ENCODE results near the gene GRK5.
"Not testable (repeated sequence)": the region's sequence is repeated elsewhere in the genome, so short reads cannot be mapped to it uniquely, and the experiment has no call there.

Gene GRK5

DNA sequence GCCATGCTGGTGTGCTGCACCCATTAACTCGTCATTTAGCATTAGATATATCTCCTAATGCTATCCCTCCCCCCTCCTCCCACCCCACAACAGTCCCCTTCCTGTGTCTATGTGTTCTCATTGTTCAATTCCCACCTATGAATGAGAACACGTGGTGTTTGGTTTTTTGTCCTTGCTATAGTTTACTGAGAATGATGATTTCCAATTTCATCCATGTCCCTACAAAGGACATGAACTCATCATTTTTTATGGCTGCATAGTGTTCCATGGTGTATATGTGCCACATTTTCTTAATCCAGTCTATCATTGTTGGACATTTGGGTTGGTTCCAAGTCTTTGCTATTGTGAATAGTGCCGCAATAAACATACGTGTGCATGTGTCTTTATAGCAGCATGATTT lies 68.8 kb downstream of the GRK5 start:
- DNase-seq, result not testable (repeated sequence)

DNA sequence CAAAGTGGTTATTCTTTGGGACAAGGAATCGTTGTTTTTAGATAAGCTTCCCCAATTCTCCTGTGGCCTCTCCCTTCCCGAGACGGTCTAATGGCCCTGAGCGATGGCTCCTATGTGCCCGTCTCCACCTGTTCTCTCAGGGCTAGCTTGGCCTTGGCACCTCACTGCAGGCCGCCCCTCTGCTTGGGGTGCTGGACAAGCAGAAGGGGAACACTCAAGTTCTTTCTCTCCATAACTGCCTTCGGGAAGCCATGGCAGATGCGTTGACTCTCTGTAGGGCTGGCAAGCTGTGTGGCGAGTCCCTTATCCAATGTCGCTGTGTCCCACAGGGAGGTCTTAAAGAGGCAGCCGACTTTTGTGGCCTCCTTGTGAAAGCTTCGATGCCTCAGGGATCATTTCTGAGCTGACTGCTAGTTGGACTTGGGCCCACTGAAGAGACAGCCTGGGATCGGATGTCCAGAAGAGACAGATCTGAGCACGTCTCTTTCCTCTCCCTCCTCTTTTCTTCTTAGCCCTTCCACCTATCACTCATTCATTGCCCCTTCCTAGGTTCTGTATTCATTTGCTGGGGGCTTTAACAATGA lies 70.8 kb downstream of the GRK5 start:
- DNase-seq, result no peak

DNA sequence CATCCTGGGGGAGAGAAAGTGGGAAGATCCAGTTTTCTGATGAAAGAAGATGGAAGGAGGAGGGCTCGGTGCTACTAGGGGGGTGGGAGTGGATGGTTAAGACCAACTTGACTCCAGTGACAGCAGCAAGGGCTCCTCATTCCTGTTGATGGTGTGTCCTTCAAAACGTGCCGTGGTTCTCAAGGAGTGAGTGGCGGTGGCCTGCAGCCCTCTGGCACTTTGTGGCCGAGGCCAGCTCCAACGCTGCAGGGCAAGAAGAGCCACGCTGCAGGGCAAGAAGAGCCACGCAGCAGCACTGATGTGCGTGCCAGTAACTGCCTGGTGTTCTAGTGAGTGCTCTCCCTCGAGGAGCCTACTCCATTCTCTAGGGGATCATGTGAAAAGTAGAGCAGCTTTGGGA lies 72.1 kb downstream of the GRK5 start:
- DNase-seq, result no peak

DNA sequence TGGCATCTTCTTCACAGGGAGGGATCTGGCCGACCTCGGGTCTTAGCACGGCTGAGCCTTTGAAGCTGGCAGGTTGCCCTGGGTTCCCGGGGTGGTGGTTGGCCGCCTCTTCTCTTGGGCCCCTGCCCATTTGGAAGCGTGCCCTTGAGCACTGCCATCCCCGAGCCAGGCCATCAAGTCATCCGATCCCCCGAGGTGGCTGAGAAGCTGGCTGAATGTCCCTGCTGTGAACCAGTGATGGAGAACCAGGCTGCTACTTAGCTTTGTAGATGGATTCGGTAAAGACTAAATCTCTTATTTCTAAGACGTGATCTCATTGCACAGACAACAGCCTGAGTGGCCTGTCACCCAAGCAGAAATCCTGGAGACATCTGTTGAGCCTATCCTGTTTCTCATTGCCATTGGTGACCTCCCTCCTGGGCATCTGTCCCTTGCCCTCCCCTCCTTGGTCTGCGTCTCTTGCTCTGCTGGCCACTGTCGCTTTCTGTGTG lies 74.3 kb downstream of the GRK5 start:
- no peak for DNase-seq

DNA sequence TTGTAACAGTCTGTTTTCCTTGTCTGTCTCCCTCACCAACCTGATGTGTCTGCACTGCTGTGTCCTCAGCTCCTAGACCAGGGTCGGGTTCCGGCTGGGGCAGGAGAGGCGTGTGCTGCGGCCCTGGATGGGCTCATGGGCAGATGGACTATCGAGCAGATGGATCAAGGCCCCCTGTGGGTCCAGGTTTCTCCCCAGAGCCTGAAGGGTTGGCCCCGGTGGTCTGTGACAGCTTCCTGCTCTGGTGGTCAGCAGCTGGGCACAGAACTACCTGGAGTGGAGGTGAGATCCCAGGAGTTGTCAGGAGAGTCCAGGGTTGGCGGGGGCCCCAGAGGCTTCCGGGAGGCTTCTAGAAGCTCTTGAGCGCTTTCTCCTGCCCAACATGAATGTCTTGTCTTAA lies 75.1 kb downstream of the GRK5 start:
- no peak for DNase-seq

DNA sequence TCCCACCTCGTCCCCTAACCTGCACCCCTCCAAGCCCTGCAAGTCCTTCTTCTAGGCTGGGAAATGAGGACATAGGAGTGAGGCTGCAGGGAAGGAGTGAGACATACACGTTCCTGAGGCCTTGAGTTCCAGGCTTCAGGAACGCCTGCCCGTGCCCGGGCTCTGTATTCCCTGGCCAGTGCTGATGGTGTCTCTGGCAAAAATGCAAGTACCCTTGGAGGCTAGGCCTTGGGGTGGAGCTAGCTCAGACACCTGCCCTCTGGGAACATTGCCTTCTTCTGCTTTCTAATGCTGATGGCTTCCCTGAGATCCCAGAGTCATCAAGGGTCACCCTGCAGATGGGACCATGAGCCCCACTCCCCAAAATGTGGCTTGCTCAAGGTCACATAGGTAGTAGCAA lies 76.0 kb downstream of the GRK5 start:
- DNase-seq, result no peak

DNA sequence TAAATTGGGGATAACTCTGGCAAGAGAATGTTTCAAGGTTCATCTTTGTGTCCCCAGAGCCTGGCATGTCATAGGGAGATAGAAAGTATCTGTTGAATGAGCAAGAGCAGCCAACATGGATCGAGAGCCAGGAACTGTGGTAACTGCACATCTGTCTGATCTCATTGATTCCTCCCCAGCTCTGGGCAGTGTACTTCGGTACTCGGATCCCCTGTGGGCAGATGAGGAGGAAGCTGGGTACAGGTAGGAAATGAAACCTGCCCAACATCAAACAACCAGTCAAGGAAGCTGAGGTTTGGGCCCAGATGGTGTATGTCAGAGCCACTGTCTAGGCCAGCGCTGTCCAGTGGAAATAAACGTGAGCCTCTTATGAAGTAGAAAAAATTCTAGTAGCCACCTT lies 76.4 kb downstream of the GRK5 start:
- DNase-seq, result no peak

DNA sequence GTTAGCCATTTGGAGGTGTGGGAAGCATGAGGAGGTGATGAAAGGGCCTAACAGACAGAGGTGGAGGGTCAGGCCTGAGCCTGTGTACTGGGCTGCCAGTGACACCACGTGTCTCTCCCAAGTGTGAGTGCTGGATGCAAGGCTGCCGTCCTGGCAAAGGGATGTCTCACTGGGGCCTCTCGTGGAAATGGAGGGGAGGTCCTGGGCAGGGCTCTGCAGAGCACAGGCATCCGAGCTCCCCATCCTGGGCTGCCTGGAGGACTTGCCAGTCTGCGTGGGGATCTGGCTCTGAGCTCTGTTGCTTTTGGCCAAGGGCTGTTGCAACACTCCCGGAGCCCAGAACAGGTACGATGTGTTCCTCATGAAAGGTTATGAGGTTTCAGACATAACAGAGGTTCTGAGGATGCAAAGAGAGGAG lies 77.3 kb downstream of the GRK5 start:
- no peak for DNase-seq

DNA sequence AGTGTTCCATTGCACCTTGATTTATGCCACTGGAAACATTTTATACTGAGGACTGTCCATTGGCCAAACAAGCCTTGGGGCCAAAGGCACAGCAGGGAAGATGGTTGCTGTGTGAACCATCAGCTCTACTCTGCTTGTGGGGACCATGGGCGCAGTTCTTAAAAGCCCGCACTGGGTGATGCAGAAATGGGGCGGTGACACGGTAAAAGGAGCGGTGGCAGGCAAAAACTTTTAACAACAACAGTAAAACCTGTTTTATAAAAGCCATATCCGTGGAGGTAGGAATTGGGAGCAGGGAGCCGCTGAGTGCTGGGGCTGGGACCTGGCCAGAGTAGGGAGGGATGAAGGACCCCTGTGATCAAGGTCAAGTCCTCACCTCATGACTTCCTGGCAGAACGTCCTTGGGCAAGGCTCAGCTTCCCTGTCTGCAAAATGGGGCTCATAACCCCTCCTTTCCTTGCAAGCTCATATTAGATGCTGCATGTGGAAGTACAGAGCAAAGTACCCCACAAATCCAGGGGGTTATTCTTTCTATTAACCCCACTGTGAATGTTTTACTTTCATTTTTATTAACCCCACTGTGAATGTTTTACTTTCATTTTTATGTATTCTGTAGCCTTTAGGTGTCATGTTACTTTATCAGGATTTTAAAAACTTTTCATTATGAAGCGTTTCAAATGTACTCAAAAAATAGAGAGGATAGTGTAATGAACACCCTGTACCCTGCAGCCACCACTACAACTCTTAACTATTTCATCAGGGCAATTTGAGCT lies 78.3 kb downstream of the GRK5 start:
- DNase-seq, result no peak

DNA sequence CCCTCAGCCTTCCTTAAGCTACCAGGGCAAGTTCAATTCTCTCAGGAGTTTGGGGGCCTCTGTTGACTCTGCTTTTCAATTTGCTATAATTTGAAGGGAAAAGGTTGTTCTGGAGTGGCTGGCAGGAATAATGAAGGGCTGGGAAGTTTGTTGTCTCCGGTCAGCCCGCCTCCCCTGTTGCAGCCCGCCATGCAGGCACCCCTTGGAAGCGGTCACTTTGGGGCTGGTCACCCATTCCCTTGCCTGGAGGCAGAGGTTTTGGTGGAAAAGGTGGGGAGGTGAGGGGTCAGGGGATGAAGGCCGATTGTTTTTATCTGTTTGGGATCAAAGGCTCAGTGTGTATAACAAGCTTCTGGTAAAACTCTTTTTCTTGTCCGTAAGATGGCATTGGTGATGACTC lies 79.1 kb downstream of the GRK5 start:
- no peak for DNase-seq

DNA sequence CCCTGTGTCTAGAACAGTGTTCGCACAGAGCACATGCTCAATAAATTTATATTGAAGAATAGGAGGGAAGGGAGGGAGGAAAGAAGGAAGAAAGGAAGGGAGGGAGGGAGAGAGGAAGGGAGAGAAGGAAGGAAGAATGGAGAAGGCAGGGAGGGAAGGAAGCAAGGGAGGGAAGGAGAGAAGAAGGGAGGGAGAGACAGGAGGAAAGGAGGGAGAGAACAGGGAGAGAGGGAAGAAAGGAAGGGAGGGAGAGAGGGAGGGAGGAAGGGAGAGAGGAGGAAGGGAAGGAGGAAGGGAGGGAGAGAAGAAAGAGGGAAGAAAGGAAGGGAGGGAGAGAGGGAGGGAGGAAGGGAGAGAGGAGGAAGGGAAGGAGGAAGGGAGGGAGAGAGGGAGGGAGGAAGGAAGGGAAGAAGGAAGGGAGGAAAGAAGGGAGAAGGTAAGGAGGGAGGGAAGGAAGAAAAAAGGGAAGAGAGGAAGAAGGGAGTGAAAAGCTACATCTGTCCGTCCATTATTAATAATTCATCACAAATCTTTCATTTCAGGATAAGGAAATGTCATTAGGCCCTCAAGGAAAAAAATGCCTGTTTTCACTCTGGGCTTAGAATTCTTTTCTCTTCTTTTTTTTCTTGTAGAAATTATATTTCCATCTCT lies 79.7 kb downstream of the GRK5 start:
- no peak for DNase-seq

DNA sequence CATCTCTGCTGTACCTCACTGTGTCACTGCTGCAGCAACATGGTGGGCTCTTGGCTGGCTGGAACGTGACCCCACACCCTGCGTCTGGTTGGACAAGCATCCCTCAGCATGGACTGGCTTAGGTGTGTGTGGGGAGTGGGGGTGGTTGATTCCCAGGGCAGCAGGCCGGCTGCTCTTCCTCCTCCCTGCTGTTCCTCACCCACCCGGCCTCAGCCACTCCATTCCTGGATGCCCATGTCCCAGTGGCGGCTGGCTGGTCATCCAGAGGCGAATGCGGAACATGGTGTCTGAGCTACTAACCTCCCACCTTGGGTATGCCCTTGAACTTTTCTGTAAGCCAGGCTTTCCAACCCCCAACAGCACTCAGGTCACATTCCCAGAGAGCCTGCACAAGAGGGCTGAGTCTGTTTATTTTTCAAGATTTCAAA lies 81.2 kb downstream of the GRK5 start:
- no peak for DNase-seq

DNA sequence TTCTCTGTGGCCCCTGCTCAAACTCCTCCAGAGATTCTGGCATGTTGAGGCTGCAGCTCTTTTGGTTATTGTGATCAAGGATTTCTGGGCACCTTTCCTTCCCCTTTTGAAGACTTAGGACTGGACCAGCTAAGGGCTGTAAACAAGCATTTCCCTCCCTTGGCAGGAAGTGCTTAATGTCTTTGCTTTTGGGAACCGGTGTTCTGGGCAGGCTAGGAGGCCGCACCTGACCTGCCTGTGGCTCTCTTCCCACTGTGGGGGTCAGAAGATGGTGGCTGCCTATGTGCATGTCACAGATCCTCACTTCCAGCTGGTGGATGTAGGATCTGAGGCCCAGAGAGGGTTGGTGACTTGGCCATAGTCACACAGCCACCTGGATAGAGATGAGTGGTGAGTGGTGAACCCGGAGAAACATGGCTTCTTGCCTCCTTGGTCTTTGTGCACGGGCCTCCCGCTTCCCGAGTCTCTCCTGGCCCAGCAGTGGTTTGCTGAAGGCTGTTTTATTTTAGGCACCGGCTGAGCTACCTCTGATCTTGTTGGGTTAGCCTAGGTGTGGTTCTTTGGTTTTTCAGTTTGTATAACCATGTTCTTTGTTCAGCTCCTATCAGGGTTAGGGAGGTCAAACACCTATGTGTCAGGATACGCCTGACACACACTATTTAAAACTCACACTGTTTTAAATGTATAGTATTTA lies 82.0 kb downstream of the GRK5 start:
- DNase-seq, result no peak

DNA sequence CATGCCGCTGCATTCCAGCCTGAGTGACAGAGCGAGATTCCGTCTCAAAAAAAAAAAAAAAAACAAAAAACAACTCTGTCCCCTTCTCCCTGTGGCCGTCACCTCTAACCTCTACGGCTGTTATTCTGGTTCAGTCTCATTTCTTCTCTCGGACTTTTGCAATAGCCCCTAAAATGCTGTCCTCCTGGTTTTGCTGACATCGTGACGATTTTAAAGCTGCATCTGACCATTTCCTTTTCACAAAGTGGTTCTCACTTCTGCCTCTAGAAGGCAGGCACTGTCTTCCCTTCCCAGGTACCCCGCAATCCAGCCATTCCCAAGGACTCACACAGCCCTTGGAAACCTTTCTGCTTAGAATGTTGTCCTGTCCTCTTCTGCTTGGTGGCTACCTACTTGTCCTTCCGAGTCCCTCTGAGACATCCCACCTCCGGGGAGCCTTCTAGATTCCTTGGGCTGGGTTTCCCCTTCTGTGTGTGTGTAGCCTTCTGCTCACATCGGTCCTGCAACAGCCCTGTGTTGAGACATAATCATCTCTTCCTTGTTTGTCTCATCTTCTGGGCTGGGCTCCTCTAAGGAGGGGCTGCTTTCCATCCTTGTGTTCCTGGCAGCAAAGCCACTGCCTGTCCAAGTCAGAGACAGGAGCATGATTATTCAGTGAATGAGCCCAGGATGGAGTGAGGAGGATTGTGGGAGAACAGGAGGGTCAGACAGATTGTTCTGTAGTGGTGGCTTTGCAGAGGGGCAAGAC lies 83.1 kb downstream of the GRK5 start:
- no peak for DNase-seq

DNA sequence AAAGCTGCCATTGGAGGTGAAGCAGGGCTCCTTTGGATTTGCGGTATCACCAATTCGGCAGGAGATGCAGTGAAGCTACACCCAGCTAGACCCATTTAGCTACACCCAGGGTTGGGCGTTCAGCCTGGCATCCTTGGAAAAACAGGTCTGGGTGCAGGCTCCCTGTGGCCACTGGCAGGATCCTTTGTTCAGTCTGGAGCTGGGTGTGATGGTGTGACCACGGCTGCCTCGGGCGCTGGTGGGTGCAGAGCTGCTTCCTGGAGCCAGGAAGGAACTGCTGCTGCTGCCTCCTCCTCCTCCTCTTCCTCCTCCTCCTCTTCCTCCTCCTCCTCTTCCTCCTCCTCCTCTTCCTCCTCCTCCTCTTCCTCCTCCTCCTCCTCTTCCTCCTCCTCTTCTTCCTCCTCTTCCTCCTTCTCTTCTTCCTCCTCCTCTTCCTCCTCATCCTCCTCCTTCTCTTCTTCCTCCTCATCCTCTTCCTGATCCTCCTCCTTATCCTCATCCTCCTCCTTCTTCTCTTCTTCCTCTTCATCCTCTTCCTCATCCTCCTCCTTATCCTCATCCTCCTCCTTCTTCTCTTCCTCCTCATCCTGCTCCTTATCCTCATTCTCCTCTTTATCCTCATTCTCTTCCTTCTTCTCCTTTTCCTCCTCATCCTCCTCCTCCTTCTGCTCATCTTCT lies 84.0 kb downstream of the GRK5 start:
- DNase-seq, result no peak

DNA sequence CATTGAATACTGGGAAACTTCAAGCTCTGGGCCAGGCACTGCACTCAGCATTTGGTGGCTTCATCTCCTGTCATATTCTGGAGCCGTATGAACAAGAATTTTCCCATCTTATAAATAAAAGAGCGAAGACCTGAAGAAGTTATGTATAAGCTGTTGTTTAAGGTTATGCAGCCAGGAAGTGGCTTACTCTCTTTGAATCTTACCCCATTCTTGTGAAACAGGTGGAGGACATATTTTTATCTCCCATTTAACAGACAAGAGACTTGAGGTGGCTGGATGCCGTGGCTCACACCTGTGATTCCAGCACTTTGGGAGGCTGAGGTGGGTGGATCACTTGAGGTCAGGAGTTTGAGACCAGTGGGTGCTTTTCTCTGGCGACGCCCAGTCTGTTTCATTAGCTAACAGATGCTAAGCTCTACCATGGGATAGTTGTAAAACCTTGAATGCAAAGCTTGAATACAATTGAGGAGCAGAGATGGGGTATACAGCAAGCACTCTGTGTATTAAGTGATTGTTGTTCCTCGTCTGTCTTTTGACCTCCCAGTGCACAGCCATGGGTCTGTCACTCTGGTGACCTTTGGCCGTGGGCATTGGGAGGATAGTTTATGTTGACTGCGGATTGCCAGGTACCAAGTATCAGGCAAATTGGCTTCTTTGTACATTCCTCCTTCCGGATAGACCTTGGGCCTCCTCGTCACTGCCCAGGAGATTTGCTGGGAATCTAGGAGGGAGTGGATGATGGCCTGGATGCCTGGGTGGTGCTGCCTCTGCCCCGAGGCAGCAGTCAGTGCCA lies 85.8 kb downstream of the GRK5 start:
- DNase-seq, result no peak

DNA sequence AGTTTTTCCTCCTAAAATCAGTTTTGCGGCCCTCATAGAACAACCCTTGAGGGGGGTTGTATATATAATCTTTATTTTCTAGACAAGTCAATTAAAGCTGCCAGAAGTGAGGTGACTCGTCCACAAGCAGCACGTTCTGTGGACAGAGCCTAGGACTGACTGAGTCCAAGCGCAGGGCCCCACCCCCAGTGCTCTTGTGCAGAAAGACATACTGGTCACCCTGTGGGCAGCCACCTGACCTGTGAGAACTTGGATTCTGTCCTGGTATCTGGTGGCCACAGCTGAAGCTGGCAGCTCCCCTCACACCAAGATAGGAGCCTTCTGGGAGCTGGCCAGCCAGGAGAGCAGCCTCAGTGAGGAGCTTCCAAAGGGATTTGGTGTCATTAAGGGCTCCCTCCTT lies 89.3 kb downstream of the GRK5 start:
- no peak for DNase-seq

DNA sequence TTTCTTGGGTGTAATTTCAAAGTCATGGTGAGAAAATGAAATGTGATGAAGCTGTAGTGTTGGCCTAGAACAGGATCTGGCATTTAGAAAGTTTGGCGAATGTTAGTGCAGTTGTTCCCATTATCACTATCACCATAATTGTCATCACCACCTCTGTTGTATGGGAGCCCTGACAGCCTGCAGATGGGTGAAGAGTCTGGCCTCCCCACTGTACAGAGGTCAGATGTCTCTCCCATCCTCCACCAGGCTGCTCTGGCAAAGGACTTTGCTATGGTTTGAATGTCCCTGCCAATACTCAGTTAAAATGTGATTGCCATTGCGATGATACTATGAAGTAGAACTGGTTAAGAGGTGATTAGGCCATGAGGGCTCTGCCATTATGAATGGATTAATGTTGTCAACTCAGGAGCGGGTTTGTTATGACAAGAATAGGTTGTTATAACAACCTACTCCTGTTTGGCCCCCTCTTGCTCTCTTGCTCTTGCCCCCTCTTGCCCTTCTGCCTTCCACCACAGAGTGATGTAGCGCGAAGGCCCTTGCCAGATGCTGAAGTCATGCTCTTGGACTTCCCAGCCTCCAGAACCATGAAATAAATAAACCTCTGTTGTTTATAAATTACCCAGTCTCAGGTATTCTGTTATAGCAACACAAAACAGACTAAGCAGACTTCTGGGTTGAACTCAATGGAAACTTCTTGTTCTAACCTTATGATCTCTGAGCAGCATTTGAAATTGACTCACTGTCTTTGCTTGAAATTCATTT lies 90.0 kb downstream of the GRK5 start:
- no peak for DNase-seq

DNA sequence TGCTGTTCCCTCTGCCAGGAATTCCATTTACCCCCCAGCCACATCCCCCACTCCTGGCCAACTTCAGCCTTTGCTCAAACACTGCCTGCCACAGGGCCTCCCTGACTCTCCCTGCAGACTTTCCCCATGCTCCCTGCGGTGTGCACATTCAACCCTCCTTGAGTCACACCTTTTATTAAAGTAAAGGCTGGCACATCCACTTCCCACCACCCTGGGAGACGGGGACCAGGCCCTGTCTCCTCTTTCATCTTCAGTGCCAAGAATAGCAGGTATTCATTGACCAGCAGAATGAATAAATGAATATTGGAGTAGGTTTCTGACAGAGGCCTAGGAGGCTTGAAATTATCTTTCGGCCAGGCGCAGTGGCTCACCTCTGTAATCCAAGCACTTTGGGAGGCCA lies 91.4 kb downstream of the GRK5 start:
- no peak for DNase-seq

DNA sequence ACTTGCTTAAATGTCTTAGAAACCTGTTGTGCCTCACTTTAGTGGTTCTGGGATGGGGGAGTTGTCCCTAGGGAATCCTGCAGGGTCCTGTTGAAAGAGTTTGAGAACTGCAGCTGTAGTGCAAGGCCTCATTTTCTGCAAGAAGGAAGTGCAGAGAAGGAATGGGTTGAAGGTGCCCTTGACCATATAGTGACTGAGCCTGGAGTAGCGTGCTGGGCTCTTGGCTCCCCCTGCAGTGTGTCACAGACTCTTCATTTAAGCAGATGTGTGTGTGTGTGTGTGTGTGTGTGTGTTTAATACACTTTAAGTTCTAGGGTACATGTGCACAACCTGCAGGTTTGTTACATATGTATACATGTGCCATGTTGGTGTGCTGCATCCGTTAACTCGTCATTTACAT lies 92.2 kb downstream of the GRK5 start:
- peak; percentile 31 for DNase-seq
